HG02840 (cell line): ENCODE data around the gene CFAP97.
"Not testable (repeated sequence)": the region's sequence is repeated elsewhere in the genome, so short reads cannot be mapped to it uniquely, and the experiment has no call there.

ENCODE experiments used
- ATAC-seq: cut with Tn5 transposase; IDR thresholded peaks from one replicate; pipeline ENCODE4 v1.9.1; 2021; ENCODE audit warnings: mild to moderate bottlenecking, moderate library complexity, moderate number of reproducible peaks; ENCODE audit not compliant: unreplicated experiment, low FRiP score

Gene CFAP97

GRCh38 chr4:185144601-185145240, 59.1 kb downstream of the CFAP97 start:
- ATAC-seq = no peak

GRCh38 chr4:185143601-185143969, 60.2 kb downstream of the CFAP97 start:
- ATAC-seq = no peak

DNA sequence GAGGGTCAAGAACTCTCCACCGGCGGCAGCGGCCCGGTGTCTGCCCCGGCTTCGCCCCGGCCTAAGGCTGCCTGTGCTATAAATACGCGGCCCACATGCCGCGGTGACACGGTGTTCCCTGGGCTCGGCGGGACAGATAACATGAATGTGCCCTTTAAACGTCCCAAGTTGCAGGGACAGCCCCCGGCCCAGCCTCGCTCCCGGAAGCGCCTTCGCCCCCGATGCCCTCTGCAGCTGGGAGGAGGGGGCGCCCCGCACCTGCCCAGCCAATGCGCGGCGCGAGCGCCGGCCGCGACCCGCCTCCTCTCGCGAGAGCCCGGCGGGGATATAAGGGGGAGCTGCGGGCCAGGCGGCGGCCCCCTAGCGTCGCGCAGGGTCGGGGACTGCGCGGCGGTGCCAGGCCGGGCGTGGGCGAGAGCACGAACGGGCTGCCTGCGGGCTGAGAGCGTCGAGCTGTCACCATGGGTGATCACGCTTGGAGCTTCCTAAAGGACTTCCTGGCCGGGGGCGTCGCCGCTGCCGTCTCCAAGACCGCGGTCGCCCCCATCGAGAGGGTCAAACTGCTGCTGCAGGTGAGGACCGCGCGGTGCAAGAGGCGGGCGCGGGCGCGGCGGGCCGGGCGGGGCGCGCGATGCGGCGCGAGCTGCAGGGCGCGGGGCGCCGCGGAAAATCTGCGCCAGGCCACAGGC, 60.7 kb downstream of the CFAP97 start, which contains the start of gene SLC25A4:
TSS of gene SLC25A4 (plus strand) at position 355 of the 689 bp plus-strand sequence. CDS start at position 462, 107 bp downstream.
- peak; percentile 94 for ATAC-seq

DNA sequence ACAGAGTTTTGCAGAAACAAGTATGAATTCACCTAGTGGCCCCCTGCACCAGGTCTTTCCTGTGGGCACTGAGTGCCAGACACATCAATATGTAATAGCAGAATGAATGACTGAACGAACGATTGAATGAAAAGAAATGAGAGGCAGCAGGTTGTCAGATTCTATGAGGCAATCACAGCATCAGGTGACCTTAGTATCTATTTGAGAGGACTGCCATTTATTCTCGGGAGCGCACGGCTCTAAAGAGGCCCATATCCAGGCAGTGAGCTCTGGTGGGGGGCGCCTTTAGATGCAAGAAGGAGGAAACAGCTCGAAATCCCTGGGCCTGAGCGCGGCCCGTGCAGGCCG, 61.3 kb downstream of the CFAP97 start:
- peak; percentile 9 for ATAC-seq

DNA sequence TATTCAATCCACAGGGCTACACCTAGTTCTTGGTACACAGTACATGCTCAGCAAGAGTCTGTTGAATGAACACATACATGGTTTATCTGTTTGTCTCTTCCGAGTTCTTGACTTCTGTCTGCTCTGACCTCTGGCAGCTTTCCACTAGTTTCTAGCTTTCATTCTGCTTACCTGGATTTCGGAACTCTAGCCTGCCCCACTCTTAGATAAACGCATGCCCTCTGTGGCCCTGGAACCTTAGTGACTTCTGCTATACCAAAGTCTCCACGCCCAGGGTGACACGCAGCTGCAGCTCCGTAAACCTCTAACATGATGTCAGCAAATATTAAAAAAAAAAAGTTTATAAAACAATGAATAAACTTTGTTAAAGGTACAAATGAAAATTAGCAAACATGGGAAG, 62.0 kb downstream of the CFAP97 start:
- no peak for ATAC-seq

- no peak for ATAC-seq
Observed at GRCh38 chr4:185139736-185140135, 64.1 kb downstream of the CFAP97 start.

- no peak for ATAC-seq
Observed at GRCh38 chr4:185138161-185138560, 65.6 kb downstream of the CFAP97 start.

DNA sequence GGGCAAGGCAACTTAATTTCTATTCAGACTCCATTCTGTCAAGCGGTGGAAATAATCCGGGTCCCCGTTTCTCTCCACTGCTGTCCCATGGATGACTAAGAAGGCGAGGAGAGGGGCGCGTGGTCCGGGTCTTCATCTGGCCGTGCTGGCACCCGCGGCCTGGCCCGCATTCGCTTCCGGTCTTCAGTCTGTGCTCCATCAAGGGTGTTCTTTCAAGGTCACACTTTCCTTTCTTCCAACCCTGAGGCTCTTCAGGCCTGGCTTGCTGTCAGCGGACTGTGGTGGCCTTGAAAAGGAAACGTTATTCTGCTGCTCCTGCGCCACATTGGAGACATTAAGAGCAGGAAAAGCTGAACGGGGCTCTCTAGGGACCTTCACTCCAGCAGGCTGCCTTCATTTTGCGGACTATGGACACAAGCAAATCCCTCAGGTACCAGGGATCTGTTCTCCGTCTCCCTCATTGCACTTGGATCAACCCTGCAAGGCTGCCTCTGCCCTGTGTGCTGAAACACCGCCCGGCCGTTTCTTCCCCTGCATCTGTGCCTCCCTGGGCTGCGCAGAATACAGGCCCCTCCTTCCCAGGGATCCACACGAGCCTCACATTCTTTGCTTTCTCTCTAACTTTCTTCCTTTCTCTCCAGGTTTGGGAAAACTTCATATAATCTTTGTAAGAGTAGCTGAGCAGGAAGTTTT, 66.4 kb downstream of the CFAP97 start:
- no peak for ATAC-seq

- no peak for ATAC-seq
Observed at GRCh38 chr4:185134307-185134869, 69.4 kb downstream of the CFAP97 start.

GRCh38 chr4:185128272-185129119, 75.3 kb downstream of the CFAP97 start:
- no peak for ATAC-seq

- no peak for ATAC-seq
Observed at GRCh38 chr4:185127021-185127925, 76.5 kb downstream of the CFAP97 start.

GRCh38 chr4:185124006-185124405, 79.8 kb downstream of the CFAP97 start:
- no peak for ATAC-seq

DNA sequence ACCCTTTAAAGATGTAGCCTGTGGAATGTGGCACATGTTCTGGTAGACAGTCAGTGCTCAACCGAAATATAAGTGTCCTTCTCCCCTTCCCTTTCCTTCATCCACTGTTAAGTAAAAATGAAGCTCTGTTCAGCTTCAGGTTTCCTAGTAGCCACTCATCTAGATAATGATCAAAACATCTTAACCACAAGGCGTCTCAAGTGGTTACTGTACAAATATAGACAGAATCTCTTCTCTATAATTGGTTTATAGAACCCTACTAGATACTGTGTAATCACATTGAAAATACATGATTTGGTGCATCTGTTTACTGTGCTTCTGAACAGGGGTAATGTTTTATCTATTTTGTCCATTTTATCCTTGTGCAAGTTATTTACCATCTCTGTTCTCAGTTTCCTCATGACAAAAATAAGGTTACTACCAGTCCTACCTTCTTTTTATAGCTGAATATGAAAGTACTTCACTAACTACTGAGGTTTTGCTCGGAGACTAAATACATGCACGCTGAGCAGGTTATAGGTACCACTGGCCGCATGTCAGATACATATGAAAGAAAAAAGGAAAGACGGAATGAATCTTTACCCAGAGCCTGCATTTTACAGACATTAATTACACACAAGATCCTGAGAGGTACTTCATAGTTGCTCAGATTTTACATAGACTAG, 81.0 kb downstream of the CFAP97 start:
- no peak for ATAC-seq

- ATAC-seq = no peak
Observed at GRCh38 chr4:185120631-185120946, 83.2 kb downstream of the CFAP97 start.

DNA sequence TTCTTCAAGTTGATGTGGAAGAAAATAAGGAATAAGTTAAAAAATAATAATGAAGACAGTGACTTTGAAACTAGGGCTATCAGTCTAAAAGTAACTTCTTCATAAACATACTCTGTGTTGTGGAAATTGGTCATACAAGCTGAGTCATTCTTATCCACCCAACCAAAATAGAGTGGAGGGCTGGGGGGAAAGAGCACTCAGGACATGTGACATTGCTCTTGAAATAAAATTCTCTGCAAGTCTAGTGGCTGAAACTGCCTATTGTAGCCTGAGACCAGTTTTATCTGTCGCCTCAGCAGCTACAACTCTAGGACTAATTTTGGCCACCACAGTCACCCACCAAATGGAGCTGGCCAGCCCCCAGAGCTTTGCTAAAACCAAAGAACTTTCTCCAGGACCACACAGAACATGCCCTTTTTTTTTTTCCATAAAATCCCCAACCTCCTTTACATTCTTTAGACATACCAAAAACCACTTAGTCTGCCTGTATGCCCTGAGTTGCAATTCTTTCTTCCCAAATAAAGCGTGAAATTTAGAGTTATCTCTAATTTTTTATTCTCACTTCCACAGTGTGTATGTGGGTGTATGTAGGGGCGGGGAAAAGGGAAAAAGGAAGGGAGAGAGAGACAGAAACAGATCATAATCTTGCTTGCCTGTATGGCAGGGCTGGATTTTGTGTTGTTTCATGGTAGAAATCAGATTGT, 83.7 kb downstream of the CFAP97 start:
- ATAC-seq = no peak

DNA sequence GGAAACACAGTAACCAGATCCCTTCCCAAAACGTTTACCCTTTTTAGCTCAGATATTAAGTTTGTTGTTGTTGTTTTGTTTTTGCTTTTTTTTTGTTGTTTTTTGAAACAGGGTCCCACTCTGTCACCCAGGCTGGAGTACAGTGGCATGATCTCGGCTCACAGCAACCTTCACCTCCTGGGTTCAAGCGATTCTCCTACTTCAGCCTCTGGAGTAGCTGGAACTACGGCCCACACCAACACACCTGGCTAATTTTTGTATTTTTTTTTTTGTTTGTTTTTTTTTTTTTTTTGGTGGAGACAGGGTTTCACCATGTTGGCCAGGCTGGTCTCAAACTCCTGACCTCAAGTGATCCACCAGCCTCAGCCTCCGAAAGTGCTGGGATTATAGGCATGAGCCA, 84.3 kb downstream of the CFAP97 start:
- not testable (repeated sequence) for ATAC-seq

DNA sequence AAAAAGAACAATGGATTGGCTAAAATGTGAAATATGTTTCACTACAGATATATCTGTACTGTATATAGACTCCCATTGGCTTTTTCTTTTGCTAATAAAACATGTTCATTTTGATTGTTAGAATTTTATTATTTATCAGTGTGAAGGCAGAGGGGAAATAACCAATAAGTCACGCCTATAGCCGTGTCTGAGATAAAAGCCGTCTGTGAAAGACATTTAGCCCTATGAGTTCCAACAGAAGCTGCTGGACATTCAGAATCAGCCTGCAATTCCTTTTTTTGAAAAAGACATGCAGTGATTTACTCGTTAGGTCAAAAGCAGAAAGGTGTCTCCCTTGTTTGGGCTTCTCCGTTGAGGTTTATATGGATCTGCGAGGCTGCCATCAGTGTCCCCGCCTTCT, 84.9 kb downstream of the CFAP97 start:
- ATAC-seq = no peak

GRCh38 chr4:185117300-185117934, 86.4 kb downstream of the CFAP97 start:
- no peak for ATAC-seq
